ENCODE results near the gene ASPDH.

Gene ASPDH

GRCh38 chr19:50553134-50553703 is 39.5 kb upstream of the ASPDH start:
- no peak for TF ChIP-seq CTCF (IDR thresholded peaks at IDR 0.05)
- Mint-ChIP-seq H3K4me1 (peaks cover 44% of the 10 kb centered on the region), H3K4me3 (no peak overlapping the region), H3K36me3 (ENCODE audit: low read depth) (no peaks in the 10 kb centered on the region), H3K27ac (no peak overlapping the region), H3K27me3 (ENCODE audit: low read depth, poor library complexity) (peaks cover 77% of the 10 kb centered on the region), H3K9me3 (no peaks in the 10 kb centered on the region)
- no peak for DNase-seq

GRCh38 chr19:50552540-50552939 is 38.8 kb upstream of the ASPDH start:
- H3K9me3 Mint-ChIP-seq, result no peaks in the 10 kb centered on the region
- peaks cover 77% of the 10 kb centered on the region for H3K27me3 Mint-ChIP-seq (ENCODE audit: low read depth, poor library complexity)
- peak overlapping the region; percentile 70 for H3K4me3 Mint-ChIP-seq
- peaks cover 40% of the 10 kb centered on the region for H3K4me1 Mint-ChIP-seq
- H3K27ac Mint-ChIP-seq, result no peak overlapping the region
- no peak for DNase-seq
- TF ChIP-seq CTCF (IDR thresholded peaks at IDR 0.05), result no peak
- H3K36me3 Mint-ChIP-seq (ENCODE audit: low read depth), result no peaks in the 10 kb centered on the region

DNA sequence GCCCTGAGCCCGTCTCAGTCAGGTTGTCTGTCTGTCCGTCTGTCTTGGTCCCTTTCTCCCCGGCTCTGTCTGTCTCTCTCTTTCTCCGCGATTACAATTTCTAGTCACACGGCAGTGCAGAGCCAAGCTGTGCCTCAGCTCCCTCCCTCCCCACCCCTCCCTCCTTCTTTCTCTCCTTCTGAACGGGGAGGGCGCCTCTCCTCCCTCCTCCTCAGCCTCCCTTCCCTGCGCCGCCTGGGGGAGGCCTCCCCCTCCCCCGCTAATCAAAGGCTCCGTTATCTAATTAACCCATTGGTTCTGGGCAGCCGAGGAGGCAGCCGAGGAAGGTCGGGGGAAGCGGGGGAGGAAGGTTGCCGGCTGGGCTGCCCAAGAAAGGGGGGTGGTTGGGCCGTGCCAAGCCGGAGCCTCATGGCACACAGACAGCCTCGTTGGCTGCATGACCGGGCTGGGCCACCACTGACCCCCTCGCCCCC is 38.0 kb upstream of the ASPDH start:
- no peak overlapping the region for H3K27ac Mint-ChIP-seq
- no peaks in the 10 kb centered on the region for H3K36me3 Mint-ChIP-seq (ENCODE audit: low read depth)
- peaks cover 42% of the 10 kb centered on the region for H3K4me1 Mint-ChIP-seq
- H3K4me3 Mint-ChIP-seq, result peak overlapping the region; percentile 84
- H3K27me3 Mint-ChIP-seq (ENCODE audit: low read depth, poor library complexity), result peaks cover 79% of the 10 kb centered on the region
- no peak for TF ChIP-seq CTCF (IDR thresholded peaks at IDR 0.05)
- DNase-seq, result peak; percentile 35
- H3K9me3 Mint-ChIP-seq, result no peaks in the 10 kb centered on the region

DNA sequence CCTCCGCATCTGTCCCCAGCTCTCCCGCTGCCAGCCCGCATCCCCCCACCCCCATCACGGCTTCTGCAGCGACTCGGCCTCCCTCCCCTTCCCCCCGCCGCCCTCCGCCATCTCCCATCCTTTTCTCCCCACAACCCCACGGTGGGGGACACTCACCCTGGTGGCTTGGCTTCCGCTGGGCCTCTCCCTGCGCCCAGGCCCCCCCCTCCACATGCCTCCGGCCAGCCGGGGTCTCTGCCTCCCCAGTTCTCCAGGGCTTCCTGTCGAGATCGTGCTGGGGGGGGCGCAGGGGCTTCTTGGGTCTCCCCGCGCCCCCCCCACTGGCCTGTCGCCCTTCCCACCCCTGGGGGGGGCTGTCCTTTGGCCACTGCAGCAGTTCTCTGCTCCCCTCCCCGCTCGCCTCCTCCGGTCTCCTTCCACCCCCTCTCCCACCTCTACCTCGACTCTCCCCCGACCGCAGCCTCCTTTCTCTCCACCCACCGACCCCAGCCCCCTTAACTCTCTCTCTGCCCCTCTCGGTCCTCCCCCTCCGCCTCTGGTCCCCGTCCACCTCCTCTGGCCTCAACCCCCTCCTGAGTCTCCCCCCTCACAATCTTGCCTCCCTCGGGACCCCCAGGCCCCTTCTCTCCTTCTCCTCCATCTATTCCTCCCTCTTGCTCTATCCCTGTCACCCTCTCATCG is 37.5 kb upstream of the ASPDH start:
- H3K4me3 Mint-ChIP-seq, result peak overlapping the region; percentile 84
- H3K27ac Mint-ChIP-seq, result no peak overlapping the region
- peaks cover 38% of the 10 kb centered on the region for H3K4me1 Mint-ChIP-seq
- peak; percentile 35 for DNase-seq
- TF ChIP-seq CTCF (IDR thresholded peaks at IDR 0.05), result no peak
- no peaks in the 10 kb centered on the region for H3K36me3 Mint-ChIP-seq (ENCODE audit: low read depth)
- H3K9me3 Mint-ChIP-seq, result no peaks in the 10 kb centered on the region
- H3K27me3 Mint-ChIP-seq (ENCODE audit: low read depth, poor library complexity), result peaks cover 77% of the 10 kb centered on the region

DNA sequence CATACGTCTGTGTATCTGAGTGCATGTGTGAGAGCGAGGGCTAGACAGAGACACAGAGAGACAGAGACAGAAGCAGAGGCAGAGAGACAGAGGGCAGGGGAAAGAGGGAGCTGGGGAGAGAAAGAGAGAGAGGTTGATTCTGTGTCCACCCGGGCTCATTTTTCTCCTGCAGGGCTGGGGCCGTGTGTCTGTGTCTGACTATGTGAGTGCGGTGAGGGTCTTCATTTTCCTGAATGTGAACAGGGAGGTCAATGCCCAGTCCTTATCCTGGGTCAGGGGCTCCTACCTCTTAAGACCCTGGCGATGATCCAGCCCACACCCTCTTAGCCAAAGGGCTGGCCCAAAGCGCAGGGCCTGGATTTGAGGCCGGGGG is 36.9 kb upstream of the ASPDH start:
- Mint-ChIP-seq H3K27ac (no peak overlapping the region), H3K27me3 (ENCODE audit: low read depth, poor library complexity) (peaks cover 74% of the 10 kb centered on the region), H3K4me3 (peak overlapping the region; percentile 73), H3K9me3 (no peaks in the 10 kb centered on the region), H3K36me3 (ENCODE audit: low read depth) (no peaks in the 10 kb centered on the region), H3K4me1 (peaks cover 37% of the 10 kb centered on the region)
- no peak for DNase-seq
- TF ChIP-seq CTCF (IDR thresholded peaks at IDR 0.05), result no peak
